Panc1 (cell line): ENCODE results near the gene SMC6.

Experiments used
- TF ChIP-seq, protein P1 (sequence below): fragments of 450-650 bp; IDR thresholded peaks from 2 replicates; pipeline ENCODE4 v1.5.1; 2017; ENCODE audit warnings: mild to moderate bottlenecking
- TF ChIP-seq, protein P2 (sequence below), 2 experiments: IDR thresholded peaks; 2 replicates each; pipeline ENCODE4 v1.6.1; 2011 to 2012; ENCODE audit warnings: low read depth in 2 of 2, control low read depth in 1 of 2, low read length in 1 of 2, mild to moderate bottlenecking in 1 of 2, moderate library complexity in 1 of 2; ENCODE audit not compliant: insufficient read depth in 1 of 2

DNA sequence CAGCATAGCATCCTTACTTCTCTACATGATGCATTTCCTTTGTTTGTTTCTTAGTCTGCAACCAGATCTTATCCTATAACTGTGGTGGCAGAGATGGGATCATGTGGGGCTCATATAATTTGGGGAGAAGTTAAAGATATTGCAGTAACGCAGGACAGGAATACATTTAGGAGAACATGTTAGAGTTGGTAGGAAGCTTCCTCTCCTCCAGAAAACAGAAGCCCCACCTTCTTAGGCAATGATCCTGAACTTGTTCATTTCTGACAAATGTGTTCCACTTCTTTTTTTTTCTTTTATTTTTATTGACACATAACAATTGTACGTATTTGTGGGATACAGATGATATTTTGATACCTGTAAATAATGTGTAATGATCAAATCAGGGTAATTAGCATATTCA is 113.2 kb downstream of the SMC6 start:
- TF ChIP-seq, protein P1, sequence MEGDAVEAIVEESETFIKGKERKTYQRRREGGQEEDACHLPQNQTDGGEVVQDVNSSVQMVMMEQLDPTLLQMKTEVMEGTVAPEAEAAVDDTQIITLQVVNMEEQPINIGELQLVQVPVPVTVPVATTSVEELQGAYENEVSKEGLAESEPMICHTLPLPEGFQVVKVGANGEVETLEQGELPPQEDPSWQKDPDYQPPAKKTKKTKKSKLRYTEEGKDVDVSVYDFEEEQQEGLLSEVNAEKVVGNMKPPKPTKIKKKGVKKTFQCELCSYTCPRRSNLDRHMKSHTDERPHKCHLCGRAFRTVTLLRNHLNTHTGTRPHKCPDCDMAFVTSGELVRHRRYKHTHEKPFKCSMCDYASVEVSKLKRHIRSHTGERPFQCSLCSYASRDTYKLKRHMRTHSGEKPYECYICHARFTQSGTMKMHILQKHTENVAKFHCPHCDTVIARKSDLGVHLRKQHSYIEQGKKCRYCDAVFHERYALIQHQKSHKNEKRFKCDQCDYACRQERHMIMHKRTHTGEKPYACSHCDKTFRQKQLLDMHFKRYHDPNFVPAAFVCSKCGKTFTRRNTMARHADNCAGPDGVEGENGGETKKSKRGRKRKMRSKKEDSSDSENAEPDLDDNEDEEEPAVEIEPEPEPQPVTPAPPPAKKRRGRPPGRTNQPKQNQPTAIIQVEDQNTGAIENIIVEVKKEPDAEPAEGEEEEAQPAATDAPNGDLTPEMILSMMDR, result no peak
- TF ChIP-seq, protein P2, sequence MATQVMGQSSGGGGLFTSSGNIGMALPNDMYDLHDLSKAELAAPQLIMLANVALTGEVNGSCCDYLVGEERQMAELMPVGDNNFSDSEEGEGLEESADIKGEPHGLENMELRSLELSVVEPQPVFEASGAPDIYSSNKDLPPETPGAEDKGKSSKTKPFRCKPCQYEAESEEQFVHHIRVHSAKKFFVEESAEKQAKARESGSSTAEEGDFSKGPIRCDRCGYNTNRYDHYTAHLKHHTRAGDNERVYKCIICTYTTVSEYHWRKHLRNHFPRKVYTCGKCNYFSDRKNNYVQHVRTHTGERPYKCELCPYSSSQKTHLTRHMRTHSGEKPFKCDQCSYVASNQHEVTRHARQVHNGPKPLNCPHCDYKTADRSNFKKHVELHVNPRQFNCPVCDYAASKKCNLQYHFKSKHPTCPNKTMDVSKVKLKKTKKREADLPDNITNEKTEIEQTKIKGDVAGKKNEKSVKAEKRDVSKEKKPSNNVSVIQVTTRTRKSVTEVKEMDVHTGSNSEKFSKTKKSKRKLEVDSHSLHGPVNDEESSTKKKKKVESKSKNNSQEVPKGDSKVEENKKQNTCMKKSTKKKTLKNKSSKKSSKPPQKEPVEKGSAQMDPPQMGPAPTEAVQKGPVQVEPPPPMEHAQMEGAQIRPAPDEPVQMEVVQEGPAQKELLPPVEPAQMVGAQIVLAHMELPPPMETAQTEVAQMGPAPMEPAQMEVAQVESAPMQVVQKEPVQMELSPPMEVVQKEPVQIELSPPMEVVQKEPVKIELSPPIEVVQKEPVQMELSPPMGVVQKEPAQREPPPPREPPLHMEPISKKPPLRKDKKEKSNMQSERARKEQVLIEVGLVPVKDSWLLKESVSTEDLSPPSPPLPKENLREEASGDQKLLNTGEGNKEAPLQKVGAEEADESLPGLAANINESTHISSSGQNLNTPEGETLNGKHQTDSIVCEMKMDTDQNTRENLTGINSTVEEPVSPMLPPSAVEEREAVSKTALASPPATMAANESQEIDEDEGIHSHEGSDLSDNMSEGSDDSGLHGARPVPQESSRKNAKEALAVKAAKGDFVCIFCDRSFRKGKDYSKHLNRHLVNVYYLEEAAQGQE (IDR thresholded peaks at IDR 0.05; ENCODE audit: insufficient read depth in 1 of 2, low read depth in 2 of 2, low read length in 1 of 2), result no peak
